Activated naive CD8-positive, alpha-beta T cell treated with anti-CD3 and anti-CD28 coated beads for 36 hours (primary cell): ENCODE measurements around the gene CYP27B1. TPM values are rescaled to one million over a fixed set of nuclear protein-coding genes. Genes with fewer than 3 reads are reported as not detected.
A peak's percentile ranks its signal among the peaks of the same experiment; 100 is the strongest.

Experiments used
- DNase-seq: peaks from one replicate; pipeline ENCODE4 v3.0.0; 2021
- H3K27ac Mint-ChIP-seq: one replicate; pipeline ENCODE4 v1.8.0; 2022; ENCODE audit warnings: mild to moderate bottlenecking, moderate library complexity, mixed read lengths
- H3K27me3 Mint-ChIP-seq: one replicate; pipeline ENCODE4 v1.8.0; 2022; ENCODE audit warnings: mild to moderate bottlenecking, mixed read lengths
- H3K36me3 Mint-ChIP-seq: one replicate; pipeline ENCODE4 v1.8.0; 2021; ENCODE audit warnings: mild to moderate bottlenecking, mixed read lengths
- H3K4me1 Mint-ChIP-seq: one replicate; pipeline ENCODE4 v1.8.0; 2021; ENCODE audit warnings: mixed read lengths
- H3K4me3 Mint-ChIP-seq: one replicate; pipeline ENCODE4 v1.8.0; 2022; ENCODE audit warnings: mild to moderate bottlenecking, moderate library complexity, mixed read lengths
- H3K9me3 Mint-ChIP-seq: one replicate; pipeline ENCODE4 v1.8.0; 2022; ENCODE audit warnings: mixed read lengths
- total RNA-seq, 2 experiments: library from RNA; stranded (reverse); gene quantifications; one replicate each; pipeline ENCODE4 v1.2.3, GENCODE V29; 2021

Gene CYP27B1
- total RNA-seq, 2 experiments from 2014 or later: 9.6 to 12.0 TPM

DNA sequence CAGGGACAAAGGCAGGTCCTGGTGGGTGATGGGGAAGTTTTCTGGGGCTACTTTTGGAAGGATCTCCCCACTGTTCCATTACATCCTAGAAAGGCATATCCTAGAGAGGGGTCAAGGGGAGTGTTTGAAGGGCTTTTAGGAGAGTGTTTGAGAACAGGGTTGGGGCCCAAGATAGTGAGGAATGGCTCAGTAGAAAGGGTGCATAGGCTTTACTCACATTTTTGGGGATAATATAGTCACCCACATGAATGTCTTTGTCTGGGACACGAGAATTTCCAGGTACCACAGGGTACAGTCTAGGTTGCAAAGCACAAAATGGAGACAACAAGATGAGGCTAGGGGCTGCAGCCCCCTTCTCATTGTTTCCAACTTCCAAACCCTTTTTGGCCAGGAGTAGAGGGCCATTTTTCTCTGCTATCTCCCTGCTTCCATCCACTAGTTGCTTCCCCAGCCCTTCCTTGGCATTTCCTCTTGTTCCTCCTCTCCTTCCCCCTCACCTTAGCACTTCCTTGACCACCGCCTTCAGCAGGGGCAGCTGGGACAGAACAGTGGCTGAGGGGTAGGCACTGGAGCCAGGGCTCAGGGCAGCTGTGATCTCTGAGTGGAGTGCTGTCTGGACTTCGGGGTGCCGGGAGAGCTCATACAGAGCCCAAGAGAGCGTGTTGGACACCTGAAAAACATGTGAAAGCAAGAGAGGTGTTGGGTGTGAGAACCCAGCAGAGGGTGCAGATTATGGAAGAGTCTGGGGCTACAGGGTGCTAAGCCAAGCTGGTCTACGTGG, 2.8 kb downstream of the CYP27B1 start:
- peak overlapping the region; percentile 51 for H3K27ac Mint-ChIP-seq
- no peaks in the 10 kb centered on the region for H3K9me3 Mint-ChIP-seq
- peak overlapping the region; percentile 89 for H3K4me3 Mint-ChIP-seq
- H3K4me1 Mint-ChIP-seq: peaks cover 44% of the 10 kb centered on the region
- peaks cover 5% of the 10 kb centered on the region for H3K27me3 Mint-ChIP-seq
- peaks cover 44% of the 10 kb centered on the region for H3K36me3 Mint-ChIP-seq
- no peak for DNase-seq

DNA sequence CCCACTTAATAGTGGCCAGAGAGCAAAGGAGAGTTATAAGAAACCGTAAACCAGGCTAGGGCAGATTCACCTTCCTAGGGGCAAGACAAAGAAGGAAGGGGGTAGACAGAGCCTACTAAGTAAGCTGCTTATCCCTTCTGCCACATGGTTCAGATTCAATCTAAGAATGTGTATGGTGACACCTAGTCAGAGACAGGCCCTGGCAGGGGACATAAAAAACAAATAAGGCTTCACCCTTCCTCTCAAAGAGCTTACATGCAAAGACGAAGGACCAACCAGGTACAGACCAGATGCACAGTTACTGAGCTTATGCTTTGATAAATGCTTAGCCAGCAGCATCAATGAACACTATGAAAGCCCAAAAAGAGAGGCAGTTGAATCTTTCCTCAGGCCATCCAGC, 4.4 kb downstream of the CYP27B1 start:
- Mint-ChIP-seq H3K4me3 (no peak overlapping the region), H3K27ac (no peak overlapping the region)
- DNase-seq: no peak

DNA sequence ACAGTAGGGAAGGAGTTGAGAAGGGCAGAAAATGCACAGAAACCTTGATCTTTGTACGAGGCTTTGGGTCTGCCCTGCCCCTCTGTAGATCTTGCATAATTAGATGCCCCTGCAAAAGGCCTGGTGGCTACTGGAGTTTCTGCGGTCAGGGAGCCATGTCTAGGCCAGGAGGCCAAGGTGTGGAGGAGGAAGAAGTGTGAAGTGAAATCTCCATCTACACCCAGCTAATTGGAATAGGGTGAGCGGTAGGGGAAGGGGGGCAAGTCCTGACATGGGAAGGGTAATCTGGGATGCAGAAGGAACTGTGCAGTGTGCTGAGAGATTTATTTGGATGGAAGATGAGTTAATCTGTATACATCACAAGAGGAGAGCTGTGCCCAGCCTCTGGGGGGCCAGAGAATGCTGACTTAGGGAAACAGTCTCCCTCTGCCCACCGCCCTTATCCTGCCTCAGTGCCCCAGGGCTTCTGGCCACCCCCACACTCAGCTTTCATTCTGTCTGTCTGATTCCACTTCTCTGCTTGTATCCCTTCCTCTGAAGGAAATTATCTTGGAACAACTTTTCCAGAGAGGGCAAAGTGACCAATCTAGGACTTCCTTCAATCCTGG, 5.4 kb downstream of the CYP27B1 start:
- Mint-ChIP-seq H3K4me1 (peaks cover 40% of the 10 kb centered on the region), H3K36me3 (peaks cover 38% of the 10 kb centered on the region), H3K9me3 (no peaks in the 10 kb centered on the region), H3K27me3 (no peaks in the 10 kb centered on the region), H3K27ac (no peak overlapping the region), H3K4me3 (no peak overlapping the region)
- DNase-seq: no peak

More for the DNA sequence above, 4.4 kb downstream of the CYP27B1 start:
- H3K4me1 Mint-ChIP-seq: peaks cover 43% of the 10 kb centered on the region
- peaks cover 5% of the 10 kb centered on the region for H3K27me3 Mint-ChIP-seq
- no peaks in the 10 kb centered on the region for H3K9me3 Mint-ChIP-seq
- H3K36me3 Mint-ChIP-seq: peaks cover 33% of the 10 kb centered on the region

DNA sequence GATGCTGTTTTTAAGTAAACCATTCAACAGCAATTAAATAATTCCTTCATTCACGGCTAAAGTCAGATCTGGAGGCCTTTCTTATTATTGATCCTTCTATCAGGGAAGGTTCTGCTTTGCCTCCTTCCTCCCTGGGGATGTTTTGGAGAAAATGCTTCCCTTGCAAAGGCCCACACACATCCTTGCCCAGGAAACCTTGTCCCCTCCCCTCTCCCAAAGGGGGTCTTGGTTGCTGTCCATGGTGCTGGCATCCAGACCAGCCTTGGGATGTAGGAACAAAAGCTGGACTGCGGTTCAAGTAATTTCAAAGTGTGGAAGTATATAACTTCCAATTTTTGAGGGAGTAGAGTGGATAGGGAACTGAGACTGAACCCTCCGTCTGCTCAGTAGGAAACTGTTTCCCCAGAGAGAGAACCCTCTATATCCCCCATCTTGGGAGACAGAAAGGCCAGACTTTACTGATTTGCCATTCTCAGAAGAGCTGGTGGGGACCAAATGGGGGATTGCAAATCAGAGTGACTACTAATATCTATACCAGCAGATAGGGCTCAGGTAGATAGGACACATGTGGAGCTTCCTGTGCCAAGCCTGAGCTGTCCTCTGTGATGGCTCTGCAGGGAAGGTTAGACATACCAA, 6.4 kb downstream of the CYP27B1 start:
- Mint-ChIP-seq H3K36me3 (peaks cover 38% of the 10 kb centered on the region), H3K9me3 (no peaks in the 10 kb centered on the region), H3K27me3 (no peaks in the 10 kb centered on the region), H3K4me3 (no peak overlapping the region), H3K4me1 (peaks cover 40% of the 10 kb centered on the region), H3K27ac (no peak overlapping the region)
- no peak for DNase-seq

DNA sequence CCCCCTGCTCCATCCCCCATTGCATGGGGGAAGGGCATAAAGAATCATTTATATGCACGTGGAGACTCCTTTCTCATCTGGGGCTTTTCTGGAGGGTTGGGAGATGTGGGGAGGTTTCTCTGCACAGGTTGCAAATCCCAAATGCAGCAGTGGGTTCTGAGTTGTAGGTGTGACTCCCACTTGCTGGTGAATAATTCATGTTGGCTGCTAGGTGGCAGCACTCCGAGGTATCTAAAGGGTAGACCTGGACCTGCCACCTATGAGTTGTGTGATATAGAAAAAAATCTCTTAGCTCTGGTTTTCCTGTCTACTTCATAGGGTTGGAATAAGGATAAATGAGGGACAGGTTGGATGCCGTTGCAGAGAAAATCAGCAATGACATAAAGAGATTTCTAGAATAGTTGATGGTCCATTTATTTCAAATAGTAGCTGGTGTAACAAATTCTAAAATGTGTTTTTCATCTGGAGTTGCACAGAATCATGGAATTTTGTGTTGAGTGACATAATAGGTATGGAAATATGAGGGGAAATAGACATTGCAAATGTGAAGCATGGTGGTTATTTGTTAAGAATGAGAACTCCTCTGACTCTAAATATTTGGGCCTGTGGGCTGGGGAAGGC, 7.4 kb downstream of the CYP27B1 start:
- DNase-seq: peak; percentile 39
- no peaks in the 10 kb centered on the region for H3K9me3 Mint-ChIP-seq
- H3K27me3 Mint-ChIP-seq: no peaks in the 10 kb centered on the region
- peaks cover 34% of the 10 kb centered on the region for H3K36me3 Mint-ChIP-seq
- no peak overlapping the region for H3K27ac Mint-ChIP-seq
- H3K4me3 Mint-ChIP-seq: no peak overlapping the region
- H3K4me1 Mint-ChIP-seq: peaks cover 37% of the 10 kb centered on the region

GRCh38 chr12:57758552-57759359, 8.1 kb downstream of the CYP27B1 start:
- DNase-seq: no peak
- H3K4me3 Mint-ChIP-seq: no peak overlapping the region
- peaks cover 29% of the 10 kb centered on the region for H3K36me3 Mint-ChIP-seq
- H3K27ac Mint-ChIP-seq: no peak overlapping the region
- peaks cover 39% of the 10 kb centered on the region for H3K4me1 Mint-ChIP-seq
- no peaks in the 10 kb centered on the region for H3K9me3 Mint-ChIP-seq
- no peaks in the 10 kb centered on the region for H3K27me3 Mint-ChIP-seq

DNA sequence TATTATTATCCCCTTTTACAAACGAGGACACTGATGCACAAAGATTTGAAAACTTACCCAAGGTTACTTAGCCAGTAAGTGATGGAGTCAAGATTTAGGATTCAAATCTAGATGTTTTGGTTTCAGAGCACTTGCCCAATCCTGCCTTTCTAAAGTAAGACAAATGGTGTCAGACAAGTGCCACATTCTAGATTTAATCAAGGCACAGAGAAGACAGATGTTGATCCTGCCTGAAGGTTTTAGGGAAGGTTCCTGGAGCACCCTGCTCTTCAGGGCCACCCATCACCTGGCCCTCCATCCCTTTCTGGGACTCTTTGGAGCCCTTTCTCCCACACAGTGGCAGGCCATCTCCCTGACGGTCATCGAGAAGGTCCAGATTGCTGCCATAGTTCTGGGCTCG, 9.1 kb downstream of the CYP27B1 start:
- H3K36me3 Mint-ChIP-seq: peaks cover 21% of the 10 kb centered on the region
- no peaks in the 10 kb centered on the region for H3K9me3 Mint-ChIP-seq

DNA sequence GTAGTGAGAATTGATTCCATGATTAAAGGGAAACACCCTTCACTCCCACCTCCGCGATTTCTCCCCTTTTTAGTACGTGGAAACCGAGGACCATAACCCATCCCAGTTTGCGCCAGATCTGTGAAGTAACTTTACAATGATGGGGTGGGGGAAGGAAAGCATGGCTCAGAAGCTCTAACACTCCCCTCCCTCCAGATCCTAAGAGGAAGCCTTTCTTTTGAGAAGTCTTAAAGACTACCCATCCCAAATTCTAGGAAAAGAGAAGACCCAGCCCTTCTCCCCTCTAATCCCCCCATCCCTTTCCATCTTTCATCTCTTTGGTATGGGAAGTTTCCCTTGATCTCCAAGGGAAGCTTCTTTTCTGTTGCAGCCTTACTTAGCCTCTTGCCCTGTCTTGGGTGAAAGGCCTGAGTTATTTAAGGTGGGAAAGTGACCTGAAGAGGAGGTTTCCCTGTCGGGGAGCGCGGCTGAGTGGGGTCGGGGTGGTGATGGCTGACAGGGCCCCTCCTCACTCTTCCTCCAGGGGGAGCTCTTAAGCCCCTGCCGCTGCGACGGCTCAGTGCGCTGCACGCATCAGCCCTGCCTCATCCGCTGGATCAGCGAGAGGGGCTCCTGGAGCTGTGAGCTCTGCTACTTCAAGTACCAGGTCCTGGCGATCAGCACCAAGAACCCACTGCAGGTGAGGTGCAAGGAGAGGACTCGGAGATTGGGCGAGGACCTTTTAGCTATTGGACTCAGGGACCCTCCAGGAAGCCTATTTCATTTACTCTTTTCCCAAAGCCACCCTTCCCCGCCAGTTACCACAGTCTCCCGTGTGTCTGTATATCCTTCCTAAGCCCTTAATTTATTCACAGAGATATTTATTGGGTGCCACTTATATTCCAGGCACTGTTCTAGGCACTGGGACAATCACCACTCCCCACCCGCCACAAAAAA, 10.2 kb downstream of the CYP27B1 start:
- H3K4me1 Mint-ChIP-seq: peaks cover 39% of the 10 kb centered on the region
- H3K27me3 Mint-ChIP-seq: no peaks in the 10 kb centered on the region
- peak; percentile 78 for DNase-seq
- H3K27ac Mint-ChIP-seq: peak overlapping the region; percentile 51
- peak overlapping the region; percentile 87 for H3K4me3 Mint-ChIP-seq
- no peaks in the 10 kb centered on the region for H3K9me3 Mint-ChIP-seq
- H3K36me3 Mint-ChIP-seq: peaks cover 25% of the 10 kb centered on the region

More for the DNA sequence above, 9.1 kb downstream of the CYP27B1 start:
- no peak for DNase-seq
- Mint-ChIP-seq H3K27me3 (no peaks in the 10 kb centered on the region), H3K4me3 (no peak overlapping the region), H3K27ac (no peak overlapping the region), H3K4me1 (peaks cover 39% of the 10 kb centered on the region)

GRCh38 chr12:57755454-57756372, 11.2 kb downstream of the CYP27B1 start:
- DNase-seq: peak; percentile 42
- Mint-ChIP-seq H3K4me3 (peak overlapping the region; percentile 87), H3K9me3 (no peaks in the 10 kb centered on the region), H3K27me3 (no peaks in the 10 kb centered on the region), H3K4me1 (peaks cover 43% of the 10 kb centered on the region), H3K36me3 (peaks cover 27% of the 10 kb centered on the region), H3K27ac (no peak overlapping the region)

DNA sequence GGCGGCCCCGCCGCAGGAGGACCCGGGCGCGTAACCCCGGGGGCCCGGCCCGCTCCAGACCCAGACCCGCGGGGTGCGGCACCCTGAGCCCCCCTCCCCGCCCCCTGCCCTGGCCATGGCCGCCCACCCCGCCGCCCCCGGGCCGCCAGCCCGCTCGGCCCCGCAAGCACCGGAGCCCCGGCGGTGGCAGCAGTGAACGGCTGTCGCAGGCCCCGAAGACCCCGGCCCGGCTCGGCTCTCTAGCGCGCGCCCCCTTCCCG, 11.8 kb downstream of the CYP27B1 start:
- no peak for DNase-seq
- Mint-ChIP-seq H3K27ac (no peak overlapping the region), H3K36me3 (peaks cover 33% of the 10 kb centered on the region), H3K9me3 (no peaks in the 10 kb centered on the region), H3K4me1 (peaks cover 49% of the 10 kb centered on the region), H3K27me3 (no peaks in the 10 kb centered on the region), H3K4me3 (no peak overlapping the region)

- peaks cover 50% of the 10 kb centered on the region for H3K4me1 Mint-ChIP-seq
Observed at GRCh38 chr12:57754411-57755193, 12.3 kb downstream of the CYP27B1 start, which contains the start of gene MARCHF9. TSS of gene MARCHF9 (plus strand) at chr12:57755103. CDS start at chr12:57755529, 426 bp downstream.

GRCh38 chr12:57753756-57754337, 13.0 kb downstream of the CYP27B1 start:
- Mint-ChIP-seq H3K9me3 (no peaks in the 10 kb centered on the region), H3K4me3 (peak overlapping the region; percentile 8), H3K4me1 (peaks cover 52% of the 10 kb centered on the region), H3K36me3 (peaks cover 35% of the 10 kb centered on the region), H3K27ac (peak overlapping the region; percentile 42), H3K27me3 (no peaks in the 10 kb centered on the region)
- DNase-seq: no peak

More at GRCh38 chr12:57754411-57755193, 12.3 kb downstream of the CYP27B1 start, which contains the start of gene MARCHF9:
- no peaks in the 10 kb centered on the region for H3K9me3 Mint-ChIP-seq
- peak; percentile 86 for DNase-seq
- no peaks in the 10 kb centered on the region for H3K27me3 Mint-ChIP-seq
- H3K27ac Mint-ChIP-seq: peak within 1 kb of the TSS; percentile 55
- peaks cover 31% of the 10 kb centered on the region for H3K36me3 Mint-ChIP-seq
- H3K4me3 Mint-ChIP-seq: peak within 1 kb of the TSS; percentile 87
